ENCODE results near the gene NDUFAF8. TPM values are rescaled to one million over a fixed set of nuclear protein-coding genes. Genes with fewer than 3 reads are reported as not detected.

NDUFAF8 gene
- total and polyA plus RNA-seq, 10 of the 15 experiments (the other 5 are each of a cell fraction or from before 2014, with no cell fraction given): 22.0 to 307 (median 106) TPM

GRCh38 chr17:81194941-81195901 is 43.9 kb upstream of the NDUFAF8 start:
- H4K20me1 ChIP-seq (ENCODE audit: control insufficient read depth, insufficient read depth): no peaks in the 10 kb centered on the region
- SMC1A ChIA-PET (ENCODE audit: uncharacterized antibody, unreplicated experiment): no interaction called here
- no peaks in the 10 kb centered on the region for H3K9me3 ChIP-seq (replicated peaks; ENCODE audit: control insufficient read depth, insufficient read depth, low read length)
- DNase-seq (ENCODE audit: low read depth, low spot score) (no peak), FAIRE-seq (no peak), ATAC-seq (no peak)
- POLR2A ChIA-PET: no interaction called here
- no peak overlapping the region for H3K27ac ChIP-seq (ENCODE audit: control insufficient read depth, insufficient read depth)
- H3K4me3 ChIP-seq: no peak overlapping the region
- H3K27me3 ChIP-seq (replicated peaks in 1 of 2; ENCODE audit: control insufficient read depth in 2 of 2, insufficient read depth in 2 of 2, low read length in 1 of 2): no peaks in the 10 kb centered on the region
- TF ChIP-seq, protein P1, sequence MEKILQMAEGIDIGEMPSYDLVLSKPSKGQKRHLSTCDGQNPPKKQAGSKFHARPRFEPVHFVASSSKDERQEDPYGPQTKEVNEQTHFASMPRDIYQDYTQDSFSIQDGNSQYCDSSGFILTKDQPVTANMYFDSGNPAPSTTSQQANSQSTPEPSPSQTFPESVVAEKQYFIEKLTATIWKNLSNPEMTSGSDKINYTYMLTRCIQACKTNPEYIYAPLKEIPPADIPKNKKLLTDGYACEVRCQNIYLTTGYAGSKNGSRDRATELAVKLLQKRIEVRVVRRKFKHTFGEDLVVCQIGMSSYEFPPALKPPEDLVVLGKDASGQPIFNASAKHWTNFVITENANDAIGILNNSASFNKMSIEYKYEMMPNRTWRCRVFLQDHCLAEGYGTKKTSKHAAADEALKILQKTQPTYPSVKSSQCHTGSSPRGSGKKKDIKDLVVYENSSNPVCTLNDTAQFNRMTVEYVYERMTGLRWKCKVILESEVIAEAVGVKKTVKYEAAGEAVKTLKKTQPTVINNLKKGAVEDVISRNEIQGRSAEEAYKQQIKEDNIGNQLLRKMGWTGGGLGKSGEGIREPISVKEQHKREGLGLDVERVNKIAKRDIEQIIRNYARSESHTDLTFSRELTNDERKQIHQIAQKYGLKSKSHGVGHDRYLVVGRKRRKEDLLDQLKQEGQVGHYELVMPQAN (conservative IDR thresholded peaks at IDR 0.05): no peak
- TF ChIP-seq ESRRA (IDR thresholded peaks at IDR 0.05; ENCODE audit: low read length) (no peak), RFX5 (IDR thresholded peaks at IDR 0.05; ENCODE audit: low read depth, low read length) (no peak), SIN3A (IDR thresholded peaks at IDR 0.05; ENCODE audit: low read depth, low read length) (no peak), DPF2 (IDR thresholded peaks at IDR 0.05) (no peak), ZZZ3 (IDR thresholded peaks at IDR 0.05; ENCODE audit: control insufficient read depth, insufficient read length, low read depth) (no peak), ZSCAN29 (IDR thresholded peaks at IDR 0.05) (no peak), ZBTB40 (IDR thresholded peaks at IDR 0.05; ENCODE audit: borderline replicate concordance) (no peak), CREB1 (IDR thresholded peaks at IDR 0.05; ENCODE audit: low read depth) (no peak), RELA (IDR thresholded peaks at IDR 0.05; ENCODE audit: borderline replicate concordance, partially characterized antibody) (no peak)
- TF ChIP-seq, protein P2, sequence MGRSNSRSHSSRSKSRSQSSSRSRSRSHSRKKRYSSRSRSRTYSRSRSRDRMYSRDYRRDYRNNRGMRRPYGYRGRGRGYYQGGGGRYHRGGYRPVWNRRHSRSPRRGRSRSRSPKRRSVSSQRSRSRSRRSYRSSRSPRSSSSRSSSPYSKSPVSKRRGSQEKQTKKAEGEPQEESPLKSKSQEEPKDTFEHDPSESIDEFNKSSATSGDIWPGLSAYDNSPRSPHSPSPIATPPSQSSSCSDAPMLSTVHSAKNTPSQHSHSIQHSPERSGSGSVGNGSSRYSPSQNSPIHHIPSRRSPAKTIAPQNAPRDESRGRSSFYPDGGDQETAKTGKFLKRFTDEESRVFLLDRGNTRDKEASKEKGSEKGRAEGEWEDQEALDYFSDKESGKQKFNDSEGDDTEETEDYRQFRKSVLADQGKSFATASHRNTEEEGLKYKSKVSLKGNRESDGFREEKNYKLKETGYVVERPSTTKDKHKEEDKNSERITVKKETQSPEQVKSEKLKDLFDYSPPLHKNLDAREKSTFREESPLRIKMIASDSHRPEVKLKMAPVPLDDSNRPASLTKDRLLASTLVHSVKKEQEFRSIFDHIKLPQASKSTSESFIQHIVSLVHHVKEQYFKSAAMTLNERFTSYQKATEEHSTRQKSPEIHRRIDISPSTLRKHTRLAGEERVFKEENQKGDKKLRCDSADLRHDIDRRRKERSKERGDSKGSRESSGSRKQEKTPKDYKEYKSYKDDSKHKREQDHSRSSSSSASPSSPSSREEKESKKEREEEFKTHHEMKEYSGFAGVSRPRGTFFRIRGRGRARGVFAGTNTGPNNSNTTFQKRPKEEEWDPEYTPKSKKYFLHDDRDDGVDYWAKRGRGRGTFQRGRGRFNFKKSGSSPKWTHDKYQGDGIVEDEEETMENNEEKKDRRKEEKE (IDR thresholded peaks at IDR 0.05): no peak
- H2AFZ ChIP-seq (ENCODE audit: control insufficient read depth, low read depth, low read length): no peak overlapping the region
- no peak overlapping the region for H3K9ac ChIP-seq (ENCODE audit: control insufficient read depth, insufficient read depth, low read length)
- RAD21 ChIA-PET (ENCODE audit: unreplicated experiment): no interaction called here
- H3K4me1 ChIP-seq (ENCODE audit: control insufficient read depth, insufficient read depth, low read length): peaks cover 3% of the 10 kb centered on the region; the same call in 1 of the 2 replicates
- H3K79me2 ChIP-seq (ENCODE audit: control insufficient read depth, insufficient read depth, low read length): no peaks in the 10 kb centered on the region
- intact Hi-C loops (cut with micrococcal nuclease; ENCODE audit: unreplicated experiment) (no loop called here), in situ Hi-C loops (cut with MboI) (no loop called here)
- 89% methylated on average over 35 of the region's 37 CpGs for WGBS (ENCODE audit: insufficient coverage, insufficient replicate concordance, low lambda C conversion rate, missing lambda C conversion rate)
- no peak overlapping the region for H3K4me2 ChIP-seq (ENCODE audit: control insufficient read depth, insufficient read depth)
- no TSS peak for BruUV-seq (replicated peaks)
- CTCF ChIA-PET: no interaction called here
- H3K36me3 ChIP-seq (ENCODE audit: control insufficient read depth in 2 of 2, insufficient read depth in 2 of 2, low read length in 1 of 2): peaks cover 0 to 7% of the 10 kb centered on the region in 2 experiments; a peak in 2 of 4 replicates

Measured in GM12878 (cell line).